Renal cortex interstitium (tissue), 15 donors: Measurements from ENCODE around the gene UMODL1. TPM values are rescaled to one million over a fixed set of nuclear protein-coding genes. Genes with fewer than 3 reads are reported as not detected.

Source experiments
- DNase-seq, 11 donors: peaks; one replicate each; pipeline ENCODE4 v3.0.0-alpha.2; 2013; ENCODE audit warnings: low read depth in 9 of 11, low spot score in 4 of 11; ENCODE audit errors: extremely low read depth in 1 of 11
- long read RNA-seq, 16 experiments: transcript quantifications; one replicate each; lab custom pipeline, GENCODE V29; 2026
- polyA plus RNA-seq, 3 donors: library from polyadenylated mRNA; unstranded; fragments of 120-200 nt; gene quantifications; one replicate each; pipeline ENCODE4 v1.2.1, GENCODE V29; 2013; ENCODE audit not compliant: insufficient read length in 3 of 3

The UMODL1 gene
- polyA plus RNA-seq = under 1 TPM in 2 of 3 donors, not detected in 1; 0.17 to 0.45 TPM
- long read RNA-seq, donor 1 = 0 reads
- long read RNA-seq, donor 2 = 0 reads
- long read RNA-seq, donor 3 = 0 reads
- long read RNA-seq, donor 4 = 0 reads
- long read RNA-seq, donor 5 = 0 reads
- long read RNA-seq, donor 6 = 0 reads
- long read RNA-seq, donor 7 = 0 reads
- long read RNA-seq, donor 8 = 0 reads
- long read RNA-seq, donor 9 = 0 reads
- long read RNA-seq, donor 10 = 0 reads
- long read RNA-seq, donor 11 = 0 reads
- long read RNA-seq, donor 12 = 0 reads
- long read RNA-seq, donor 13 = 0 reads
- long read RNA-seq, donor 14 = 0 reads
- long read RNA-seq, donor 15 = 0 reads
- long read RNA-seq, donor 16 = 0 reads

- DNase-seq = no peak
These were observed at the start of gene UMODL1 for GRCh38 chr21:42071146-42071737. TSS of gene UMODL1 (plus strand) at chr21:42071317. CDS start at chr21:42071317, 0 bp downstream.

- peak in 1 of 11 donors; percentile 28 for DNase-seq
These were observed 49.6 kb upstream of the UMODL1 start for GRCh38 chr21:42021371-42022090.

GRCh38 chr21:42022091-42022430, 49.1 kb upstream of the UMODL1 start:
- no peak for DNase-seq

- no peak for DNase-seq
These were observed 48.2 kb upstream of the UMODL1 start for GRCh38 chr21:42022906-42023305.

- no peak for DNase-seq
These were observed 45.6 kb upstream of the UMODL1 start for GRCh38 chr21:42025376-42026081.

- no peak for DNase-seq
These were observed 45.1 kb upstream of the UMODL1 start for GRCh38 chr21:42026082-42026435.

GRCh38 chr21:42027085-42027821, 43.9 kb upstream of the UMODL1 start:
- no peak for DNase-seq

- DNase-seq = no peak
These were observed 43.0 kb upstream of the UMODL1 start for GRCh38 chr21:42027822-42028765.

- DNase-seq = no peak
These were observed 42.2 kb upstream of the UMODL1 start for GRCh38 chr21:42028766-42029425.

GRCh38 chr21:42030311-42030710, 40.8 kb upstream of the UMODL1 start:
- DNase-seq = no peak

- no peak for DNase-seq
These were observed 39.9 kb upstream of the UMODL1 start for GRCh38 chr21:42031241-42031640.

- DNase-seq = no peak
These were observed 39.3 kb upstream of the UMODL1 start for GRCh38 chr21:42031816-42032215.

GRCh38 chr21:42032266-42032665, 38.9 kb upstream of the UMODL1 start:
- no peak for DNase-seq

- no peak for DNase-seq
These were observed 38.1 kb upstream of the UMODL1 start for GRCh38 chr21:42032968-42033367.

- no peak for DNase-seq
These were observed 34.8 kb upstream of the UMODL1 start for GRCh38 chr21:42036313-42036712.

GRCh38 chr21:42037516-42037915, 33.6 kb upstream of the UMODL1 start:
- DNase-seq = no peak

- no peak for DNase-seq
These were observed 33.2 kb upstream of the UMODL1 start for GRCh38 chr21:42037943-42038342.

- no peak for DNase-seq
These were observed 32.7 kb upstream of the UMODL1 start for GRCh38 chr21:42038393-42038792.
